HG02938 (cell line): ENCODE data around the gene PTGES3.
A peak's percentile ranks its signal among the peaks of the same experiment; 100 is the strongest.
"Not testable (repeated sequence)": the region's sequence is repeated elsewhere in the genome, so short reads cannot be mapped to it uniquely, and the experiment has no call there.

ENCODE experiments used
- ATAC-seq: cut with Tn5 transposase; IDR thresholded peaks from one replicate; pipeline ENCODE4 v1.9.1; 2021; ENCODE audit warnings: mild to moderate bottlenecking, moderate library complexity; ENCODE audit not compliant: unreplicated experiment

Gene PTGES3

GRCh38 chr12:56657416-56658379, 30.4 kb downstream of the PTGES3 start:
- ATAC-seq = peak; percentile 53

- ATAC-seq = not testable (repeated sequence)
Observed at GRCh38 chr12:56653781-56654180, 34.3 kb downstream of the PTGES3 start.

DNA sequence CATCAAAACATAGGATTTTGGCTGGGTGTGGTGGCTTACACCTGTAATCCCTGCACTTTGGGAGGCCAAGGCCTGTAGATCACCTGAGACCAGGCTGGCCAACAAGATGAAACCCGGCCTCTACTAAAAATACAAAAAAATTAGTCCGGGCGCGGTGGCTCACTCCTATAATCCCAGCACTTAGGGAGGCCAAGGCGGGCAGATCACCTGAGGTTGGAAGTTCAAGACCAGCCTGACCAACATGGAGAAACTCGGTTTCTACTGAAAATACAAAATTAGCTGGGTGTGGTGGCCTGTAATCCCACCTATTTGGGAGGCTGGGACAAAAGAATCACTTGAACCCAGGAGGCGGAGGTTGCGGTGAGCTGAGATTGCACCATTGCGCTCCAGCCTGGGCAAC, 40.1 kb downstream of the PTGES3 start:
- not testable (repeated sequence) for ATAC-seq

DNA sequence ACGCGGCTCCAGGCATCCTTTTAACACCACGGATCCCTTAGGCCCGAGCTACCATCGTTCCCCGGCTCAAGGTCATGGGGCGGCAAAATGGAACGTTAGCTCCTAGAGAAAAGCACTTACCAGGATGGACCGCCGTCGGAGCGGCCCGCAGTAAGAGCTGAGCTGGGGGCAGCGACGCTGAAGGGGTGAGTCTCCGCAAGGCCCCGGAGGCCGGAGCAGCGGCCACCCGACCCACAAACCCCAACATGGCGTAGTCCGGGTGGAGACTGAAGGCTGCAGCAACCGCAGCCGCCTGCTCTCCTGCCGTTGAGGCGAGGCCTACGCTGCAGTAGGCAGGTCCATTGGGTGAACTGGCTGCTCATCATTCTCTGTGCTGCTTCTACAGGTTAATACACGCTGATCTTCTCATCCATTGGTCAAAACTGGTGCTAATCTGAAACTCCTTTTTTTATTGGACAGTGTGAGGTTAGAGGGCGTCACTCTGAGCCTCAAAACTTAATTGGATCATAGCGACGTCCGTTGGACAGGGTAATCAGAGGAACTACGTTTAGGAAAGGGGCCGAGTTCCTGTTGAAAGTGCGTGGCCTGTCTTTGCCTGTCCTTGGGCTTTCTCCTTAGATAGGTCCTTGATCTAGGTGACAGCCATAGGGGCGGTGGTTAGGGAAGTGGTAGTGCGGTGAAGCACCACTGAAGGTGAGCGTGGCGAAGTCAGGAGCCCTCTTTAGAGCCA, 42.2 kb downstream of the PTGES3 start, which contains the start of gene ATP5F1B:
TSS of gene ATP5F1B (minus strand) at position 268 of the 730 bp plus-strand sequence. CDS start at position 247, 21 bp downstream.
- ATAC-seq = peak; percentile 99

DNA sequence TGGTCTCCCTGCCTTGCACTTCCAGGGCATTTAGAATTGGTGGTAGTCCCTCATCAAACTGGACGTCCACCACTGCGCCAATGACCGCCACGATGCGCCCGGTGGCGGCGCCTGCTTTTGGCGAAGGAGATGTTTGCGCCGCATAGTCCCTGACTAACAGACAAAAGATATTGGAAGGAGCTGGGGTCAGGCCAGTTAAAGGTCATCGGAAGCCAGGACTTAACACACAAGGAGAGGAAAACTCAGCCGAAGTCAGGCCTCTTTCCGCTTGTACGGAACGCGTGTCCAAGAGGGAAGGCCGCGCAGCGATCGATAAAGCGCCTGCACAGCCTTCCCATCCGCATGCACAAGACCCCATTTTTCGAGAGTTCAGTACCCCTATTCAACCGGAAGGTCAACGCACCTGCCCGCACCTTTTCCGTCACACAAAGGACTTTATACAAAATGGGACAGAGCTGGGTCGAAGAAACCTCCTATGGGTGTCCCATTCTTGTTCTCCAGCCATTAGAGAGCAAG, 42.8 kb downstream of the PTGES3 start:
- no peak for ATAC-seq

GRCh38 chr12:56644654-56645053, 43.4 kb downstream of the PTGES3 start:
- no peak for ATAC-seq

DNA sequence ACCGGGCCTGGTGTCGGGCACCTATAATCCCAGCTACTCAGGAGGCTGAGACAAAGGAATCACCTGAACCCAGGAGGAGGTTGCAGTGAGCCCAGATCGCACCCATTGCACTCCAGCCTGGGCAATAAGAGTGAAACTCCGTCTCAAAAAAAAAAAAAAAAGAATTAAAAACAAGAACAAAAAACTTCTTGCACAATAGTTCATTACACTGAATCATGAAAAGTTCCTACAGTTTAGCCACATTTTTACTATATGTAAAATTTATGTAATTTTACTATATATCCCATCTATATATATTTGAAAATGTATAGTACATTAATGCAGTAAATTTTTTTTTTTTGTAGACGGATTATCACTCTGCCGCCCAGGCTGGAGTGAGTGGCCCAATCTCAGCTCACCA, 46.9 kb downstream of the PTGES3 start:
- no peak for ATAC-seq

DNA sequence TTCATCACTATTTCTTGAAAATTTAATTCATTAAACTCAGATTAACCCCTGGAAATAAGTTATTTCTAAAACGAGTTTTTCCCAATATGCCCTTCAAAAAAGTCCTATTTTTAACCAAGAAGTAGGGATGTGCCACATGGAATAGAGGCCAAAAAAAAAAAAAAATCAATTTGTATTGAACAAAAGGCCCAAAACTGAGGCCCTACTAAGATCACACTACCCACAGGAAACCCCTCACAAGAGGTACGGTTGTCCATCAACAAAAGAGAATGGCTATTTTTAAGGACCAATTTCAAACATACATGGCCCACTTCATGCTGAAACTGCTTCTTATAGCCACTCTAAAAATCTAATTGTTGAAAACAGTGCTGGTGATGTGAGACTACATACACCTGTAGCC, 50.5 kb downstream of the PTGES3 start:
- no peak for ATAC-seq

DNA sequence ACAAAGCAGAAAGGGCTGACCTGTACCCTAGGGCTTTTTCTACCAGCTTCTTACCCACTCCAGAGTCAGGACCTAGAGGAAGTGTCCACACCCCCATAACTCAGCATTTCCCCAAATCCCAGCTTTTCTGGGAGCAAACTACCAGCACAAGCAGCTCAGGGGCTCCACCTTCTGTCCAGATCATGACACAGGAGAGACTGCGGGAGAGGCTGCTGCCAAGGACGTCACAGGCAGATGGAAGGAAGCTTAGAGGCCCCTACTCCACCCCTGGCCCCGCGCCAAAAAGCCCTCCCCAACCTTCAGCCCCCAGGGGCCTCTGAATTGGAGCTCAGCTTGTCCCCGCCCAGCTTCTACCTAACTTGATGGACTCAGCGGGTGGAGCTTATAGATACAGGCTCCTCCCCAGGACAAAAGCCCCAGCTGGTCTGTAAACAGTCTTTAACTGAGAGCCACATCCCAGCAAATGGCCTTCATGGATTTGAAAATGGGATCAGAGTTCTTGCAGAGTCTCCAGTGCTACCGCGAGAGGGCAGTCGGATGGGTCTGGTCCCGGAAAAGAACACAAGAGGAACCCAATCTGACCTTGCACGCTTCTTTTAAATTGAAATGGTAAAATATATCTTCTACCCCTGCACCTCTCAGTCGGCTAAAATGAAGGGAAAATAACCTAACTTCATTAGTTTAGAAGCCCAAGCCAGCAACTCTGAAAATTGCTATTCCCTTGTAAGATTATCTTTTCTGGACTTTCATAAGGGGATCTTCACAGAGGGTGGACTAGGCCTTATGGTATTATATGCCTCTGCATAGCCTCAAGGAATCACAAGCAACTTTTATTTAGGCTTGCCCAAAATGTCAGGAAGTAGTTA, 51.2 kb downstream of the PTGES3 start:
- ATAC-seq = peak; percentile 55

GRCh38 chr12:56635806-56636674, 52.0 kb downstream of the PTGES3 start:
- peak; percentile 33 for ATAC-seq

DNA sequence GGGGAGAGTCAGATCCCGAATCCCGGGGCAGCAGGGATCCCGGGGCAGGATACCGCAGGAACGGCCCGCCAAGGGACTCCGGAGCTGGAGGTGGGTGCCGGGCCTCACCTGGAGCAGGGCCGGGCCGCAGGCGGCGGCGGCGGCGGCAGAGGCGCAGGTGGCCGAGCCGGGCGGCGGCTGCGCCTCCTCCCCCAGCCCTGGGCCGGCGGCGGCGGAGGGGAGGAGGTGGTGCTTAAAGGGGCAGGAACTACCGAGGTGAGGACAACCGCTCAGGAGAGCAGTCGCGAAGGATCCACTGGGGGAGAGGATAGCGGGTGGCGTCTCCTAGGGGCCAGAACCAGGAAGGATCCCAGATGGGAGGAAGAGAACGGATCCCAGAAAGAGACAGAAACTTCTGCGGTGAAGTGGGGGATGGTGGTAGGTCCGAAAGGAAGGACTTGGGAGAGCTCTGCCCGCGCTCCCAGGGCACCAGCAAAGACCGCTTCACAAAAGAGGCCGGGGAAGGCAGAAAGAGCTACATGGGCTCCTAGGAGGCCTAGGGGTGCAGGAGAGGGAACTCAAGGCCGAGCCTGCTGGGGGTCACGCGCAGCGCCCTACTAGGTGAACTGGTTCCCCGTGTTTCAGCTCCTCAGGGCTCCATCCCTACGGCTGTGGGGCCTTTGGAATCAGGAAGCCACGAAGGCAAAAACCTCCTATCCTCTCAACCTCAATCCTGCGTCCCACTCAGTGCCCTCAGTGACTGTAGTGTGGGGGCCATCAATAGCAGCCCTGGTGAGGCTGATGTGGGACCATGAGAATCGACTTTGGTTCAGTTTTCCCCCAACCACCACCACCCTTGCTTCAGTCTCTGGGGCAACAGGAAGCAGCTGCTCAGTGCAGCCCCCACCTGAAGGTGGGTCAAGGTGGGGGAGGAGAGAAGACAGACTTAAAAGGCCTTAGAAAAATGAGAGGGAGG, 53.0 kb downstream of the PTGES3 start:
- no peak for ATAC-seq

- ATAC-seq = no peak
Observed at GRCh38 chr12:56634242-56634836, 53.7 kb downstream of the PTGES3 start.

DNA sequence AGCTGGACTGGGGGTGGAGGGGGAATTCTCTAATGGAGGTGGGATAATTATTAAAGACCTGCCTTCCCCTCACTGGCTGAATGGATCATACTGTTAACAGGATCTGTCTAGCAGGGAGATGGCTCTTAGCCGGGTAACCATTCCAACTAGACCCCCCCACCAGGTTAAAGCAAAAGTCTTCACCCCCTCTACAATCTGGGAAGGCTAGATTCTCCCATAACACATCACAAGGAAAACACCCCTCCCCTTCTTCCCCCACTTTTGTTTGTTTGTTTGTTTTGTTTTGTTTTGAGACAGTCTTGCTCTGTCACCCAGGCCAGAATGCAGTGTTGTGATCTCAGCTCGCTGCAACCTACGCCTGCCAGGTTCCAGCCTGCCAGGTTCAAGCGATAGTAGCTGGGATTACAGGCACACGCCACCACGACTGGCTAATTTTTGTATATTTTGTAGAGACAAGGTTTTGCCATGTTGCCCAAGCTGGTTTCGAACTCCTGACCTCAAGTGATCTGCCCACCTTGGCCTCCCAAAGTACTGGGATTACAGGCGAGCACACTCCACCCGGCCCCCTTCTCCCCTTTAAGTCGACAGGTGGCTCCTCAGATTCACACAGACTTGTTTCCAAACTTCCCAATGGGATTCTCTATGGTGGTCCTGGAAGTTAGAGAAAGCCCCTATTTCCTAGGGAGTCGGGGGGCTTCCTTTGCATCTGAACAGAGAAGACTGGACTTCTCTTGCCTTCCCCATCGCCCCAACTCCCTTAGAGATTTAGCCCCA, 54.4 kb downstream of the PTGES3 start:
- no peak for ATAC-seq

DNA sequence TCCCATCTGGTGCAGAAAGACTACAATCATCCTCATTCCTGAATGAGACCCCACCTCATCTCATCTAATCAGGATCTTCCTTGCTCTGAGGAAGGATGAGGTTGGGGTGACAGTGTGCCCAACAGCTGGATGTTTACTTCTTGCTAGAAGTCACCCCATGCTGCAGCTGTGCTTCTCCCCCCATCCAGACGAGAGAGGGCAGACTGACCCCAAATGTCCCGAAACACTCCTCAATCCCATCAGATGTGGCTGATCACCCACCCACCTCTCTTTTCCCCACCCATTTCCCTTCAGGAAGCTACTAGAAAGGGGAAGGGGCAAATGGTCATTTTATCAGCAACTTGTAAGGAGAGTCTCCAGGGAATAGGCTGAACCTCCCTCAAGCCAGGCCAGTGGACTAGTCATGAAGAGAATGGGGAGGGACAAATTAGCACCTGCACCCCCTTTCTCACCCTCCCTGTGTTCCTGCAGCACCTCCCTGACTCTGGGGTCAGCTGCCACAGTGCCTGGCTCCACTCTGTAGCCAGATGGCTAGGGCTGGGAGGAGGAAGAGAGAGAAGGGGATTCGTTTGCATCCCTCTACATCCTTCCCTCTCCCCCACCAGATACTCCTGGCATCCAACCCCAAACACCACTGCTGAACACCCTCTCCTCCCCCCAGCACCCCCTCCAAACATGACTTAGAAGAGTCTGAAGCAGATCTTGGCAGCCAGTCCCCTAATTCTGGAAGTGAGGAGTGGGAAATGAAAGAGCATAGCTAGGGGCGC, 55.2 kb downstream of the PTGES3 start:
- ATAC-seq = no peak

GRCh38 chr12:56631790-56632700, 56.0 kb downstream of the PTGES3 start:
- ATAC-seq = no peak
